Effector memory CD4-positive, alpha-beta T cell (primary cell): ENCODE results near the gene MAU2.

ENCODE experiments used
- DNase-seq, 3 donors: peaks; one replicate each; pipeline ENCODE4 v3.0.0-alpha.2; 2020
- H3K27ac ChIP-seq: 2 replicates; pipeline ENCODE4 v1.7.0; 2013; ENCODE audit warnings: mild to moderate bottlenecking, low read length, moderate library complexity; ENCODE audit not compliant: insufficient read depth, poor library complexity, severe bottlenecking
- H3K27me3 ChIP-seq: replicated peaks from 2 replicates; pipeline ENCODE4 v1.7.0; 2013; ENCODE audit warnings: mild to moderate bottlenecking, low read length; ENCODE audit not compliant: insufficient read depth, control insufficient read depth, poor library complexity, severe bottlenecking
- H3K36me3 ChIP-seq: 2 replicates; pipeline ENCODE4 v1.7.0; 2013; ENCODE audit warnings: mild to moderate bottlenecking, low read length, moderate library complexity; ENCODE audit not compliant: control insufficient read depth, insufficient read depth
- H3K4me1 ChIP-seq: 2 replicates; pipeline ENCODE4 v1.7.0; 2013; ENCODE audit warnings: low read length, mild to moderate bottlenecking; ENCODE audit not compliant: control insufficient read depth, insufficient read depth, poor library complexity, severe bottlenecking
- H3K4me3 ChIP-seq: 2 replicates; pipeline ENCODE4 v1.7.0; 2013; ENCODE audit warnings: low read length, low read depth, mild to moderate bottlenecking; ENCODE audit not compliant: insufficient read depth, poor library complexity, severe bottlenecking
- H3K9me3 ChIP-seq: 2 replicates; pipeline ENCODE4 v1.7.0; 2013; ENCODE audit warnings: mild to moderate bottlenecking, low read length, moderate library complexity; ENCODE audit not compliant: control insufficient read depth

Gene MAU2

GRCh38 chr19:19406878-19407632, 86.4 kb downstream of the MAU2 start:
- H3K9me3 ChIP-seq, result no peaks in the 10 kb centered on the region
- DNase-seq, result peak in 1 of 3 donors; percentile 21
- H3K27me3 ChIP-seq, result no peaks in the 10 kb centered on the region
- peaks cover 50% of the 10 kb centered on the region for H3K4me1 ChIP-seq
- peak overlapping the region; percentile 91 for H3K4me3 ChIP-seq
- peak overlapping the region; percentile 75 for H3K27ac ChIP-seq
- no peaks in the 10 kb centered on the region for H3K36me3 ChIP-seq

GRCh38 chr19:19407633-19407930, 87.0 kb downstream of the MAU2 start:
- Histone ChIP-seq H3K9me3 (no peaks in the 10 kb centered on the region), H3K4me1 (peaks cover 50% of the 10 kb centered on the region), H3K36me3 (no peaks in the 10 kb centered on the region), H3K27me3 (no peaks in the 10 kb centered on the region), H3K27ac (no peak overlapping the region), H3K4me3 (peak overlapping the region; percentile 91)
- no peak for DNase-seq
